ENCODE results near the gene GDF10. TPM values are rescaled to one million over a fixed set of nuclear protein-coding genes. Genes with fewer than 3 reads are reported as not detected.

GDF10 gene
- total RNA-seq, 1 experiment from 2014 or later: not detected

- CTCF ChIA-PET: no interaction called here
These were observed 54.9 kb downstream of the GDF10 start for GRCh38 chr10:47354900-47355299.

GRCh38 chr10:47356708-47357107 lies 56.7 kb downstream of the GDF10 start:
- ChIA-PET POLR2A (ENCODE audit: unreplicated experiment) (no interaction called here), CTCF (no interaction called here)
- no peaks in the 10 kb centered on the region for H3K9me3 ChIP-seq (ENCODE audit: low read length)
- no peaks in the 10 kb centered on the region for H4K20me1 ChIP-seq (ENCODE audit: low read length)
- H3K27me3 ChIP-seq (ENCODE audit: low read length): no peaks in the 10 kb centered on the region
- no peaks in the 10 kb centered on the region for H3F3A ChIP-seq (ENCODE audit: low read length, unreplicated experiment)
- H3K27ac ChIP-seq (ENCODE audit: low read length): no peak overlapping the region
- DNase-seq (no peak), ATAC-seq (no peak)
- BruUV-seq (replicated peaks): no TSS peak
- TF ChIP-seq CTCF (conservative IDR thresholded peaks at IDR 0.05; ENCODE audit: low read depth, low read length) (no peak), EZH2phosphoT487 (IDR thresholded peaks at IDR 0.05; ENCODE audit: borderline replicate concordance, low read length) (no peak), EZH2 (IDR thresholded peaks at IDR 0.05; ENCODE audit: low read length, unreplicated experiment) (no peak)
- no peaks in the 10 kb centered on the region for H3K79me2 ChIP-seq (ENCODE audit: low read length)
- H3K4me2 ChIP-seq (ENCODE audit: low read length): no peak overlapping the region
- no peak overlapping the region for H3K9ac ChIP-seq (ENCODE audit: low read length)
- H3K4me3 ChIP-seq (ENCODE audit: low read length): no peak overlapping the region
- H2AFZ ChIP-seq (ENCODE audit: low read length): no peak overlapping the region
- intact Hi-C loops (cut with micrococcal nuclease): no loop called here
- H3K36me3 ChIP-seq (ENCODE audit: low read depth, low read length): no peaks in the 10 kb centered on the region
- H3K4me1 ChIP-seq (ENCODE audit: insufficient read depth, low read length): no peaks in the 10 kb centered on the region
- no peaks in the 10 kb centered on the region for H3K9me2 ChIP-seq (replicated peaks; ENCODE audit: low read length)

More at GRCh38 chr10:47354900-47355299, 54.9 kb downstream of the GDF10 start:
- Histone ChIP-seq H3K27me3 (ENCODE audit: low read length) (no peaks in the 10 kb centered on the region), H3K79me2 (ENCODE audit: low read length) (no peaks in the 10 kb centered on the region), H2AFZ (ENCODE audit: low read length) (no peak overlapping the region), H3K9me3 (ENCODE audit: low read length) (no peaks in the 10 kb centered on the region), H3K9ac (ENCODE audit: low read length) (no peak overlapping the region), H3K4me2 (ENCODE audit: low read length) (no peak overlapping the region), H3K27ac (ENCODE audit: low read length) (no peak overlapping the region), H3K4me1 (ENCODE audit: insufficient read depth, low read length) (no peaks in the 10 kb centered on the region), H3K4me3 (ENCODE audit: low read length) (no peak overlapping the region), H3K9me2 (replicated peaks; ENCODE audit: low read length) (no peaks in the 10 kb centered on the region), H3K36me3 (ENCODE audit: low read depth, low read length) (no peaks in the 10 kb centered on the region), H3F3A (ENCODE audit: low read length, unreplicated experiment) (no peaks in the 10 kb centered on the region), H4K20me1 (ENCODE audit: low read length) (no peaks in the 10 kb centered on the region)
- no peak for DNase-seq
- POLR2A ChIA-PET (ENCODE audit: unreplicated experiment): no interaction called here
- intact Hi-C loops (cut with micrococcal nuclease): no loop called here
- no TSS peak for BruUV-seq (replicated peaks)
- TF ChIP-seq CTCF (conservative IDR thresholded peaks at IDR 0.05; ENCODE audit: low read depth, low read length): no peak
- TF ChIP-seq EZH2phosphoT487 (IDR thresholded peaks at IDR 0.05; ENCODE audit: borderline replicate concordance, low read length): no peak
- no peak for TF ChIP-seq EZH2 (IDR thresholded peaks at IDR 0.05; ENCODE audit: low read length, unreplicated experiment)
- ATAC-seq: no peak

GRCh38 chr10:47357131-47357582 lies 57.2 kb downstream of the GDF10 start:
- H3K4me2 ChIP-seq (ENCODE audit: low read length): no peak overlapping the region
- H3K27me3 ChIP-seq (ENCODE audit: low read length): no peaks in the 10 kb centered on the region
- H4K20me1 ChIP-seq (ENCODE audit: low read length): no peaks in the 10 kb centered on the region
- H3K27ac ChIP-seq (ENCODE audit: low read length): no peak overlapping the region
- H2AFZ ChIP-seq (ENCODE audit: low read length): no peak overlapping the region
- H3K36me3 ChIP-seq (ENCODE audit: low read depth, low read length): no peaks in the 10 kb centered on the region
- ATAC-seq (no peak), DNase-seq (no peak)
- no TSS peak for BruUV-seq (replicated peaks)
- ChIA-PET CTCF (no interaction called here), POLR2A (ENCODE audit: unreplicated experiment) (no interaction called here)
- no peaks in the 10 kb centered on the region for H3K9me3 ChIP-seq (ENCODE audit: low read length)
- H3K9me2 ChIP-seq (replicated peaks; ENCODE audit: low read length): no peaks in the 10 kb centered on the region
- H3K9ac ChIP-seq (ENCODE audit: low read length): no peak overlapping the region
- TF ChIP-seq EZH2phosphoT487 (IDR thresholded peaks at IDR 0.05; ENCODE audit: borderline replicate concordance, low read length) (no peak), EZH2 (IDR thresholded peaks at IDR 0.05; ENCODE audit: low read length, unreplicated experiment) (no peak), CTCF (conservative IDR thresholded peaks at IDR 0.05; ENCODE audit: low read depth, low read length) (no peak)
- no peak overlapping the region for H3K4me3 ChIP-seq (ENCODE audit: low read length)
- H3F3A ChIP-seq (ENCODE audit: low read length, unreplicated experiment): no peaks in the 10 kb centered on the region
- H3K79me2 ChIP-seq (ENCODE audit: low read length): no peaks in the 10 kb centered on the region
- H3K4me1 ChIP-seq (ENCODE audit: insufficient read depth, low read length): 0 out of 2 replicates have a peak, but pooled peaks cover 3% of the 10 kb centered on the region
- intact Hi-C loops (cut with micrococcal nuclease): no loop called here
